Stimulated activated CD8-positive, alpha-beta memory T cell treated with anti-CD3 and anti-CD28 coated beads, Interleukin-2, amount 100 ng/mL, for 48 hours (primary cell): Measurements from ENCODE around the gene NINJ2.
A peak's percentile ranks its signal among the peaks of the same experiment; 100 is the strongest.

ENCODE experiments used
- DNase-seq, 2 donors: peaks; one replicate each; pipeline ENCODE4 v3.0.0-alpha.2; 2020; ENCODE audit warnings: low read depth in 2 of 2

The NINJ2 gene

DNA sequence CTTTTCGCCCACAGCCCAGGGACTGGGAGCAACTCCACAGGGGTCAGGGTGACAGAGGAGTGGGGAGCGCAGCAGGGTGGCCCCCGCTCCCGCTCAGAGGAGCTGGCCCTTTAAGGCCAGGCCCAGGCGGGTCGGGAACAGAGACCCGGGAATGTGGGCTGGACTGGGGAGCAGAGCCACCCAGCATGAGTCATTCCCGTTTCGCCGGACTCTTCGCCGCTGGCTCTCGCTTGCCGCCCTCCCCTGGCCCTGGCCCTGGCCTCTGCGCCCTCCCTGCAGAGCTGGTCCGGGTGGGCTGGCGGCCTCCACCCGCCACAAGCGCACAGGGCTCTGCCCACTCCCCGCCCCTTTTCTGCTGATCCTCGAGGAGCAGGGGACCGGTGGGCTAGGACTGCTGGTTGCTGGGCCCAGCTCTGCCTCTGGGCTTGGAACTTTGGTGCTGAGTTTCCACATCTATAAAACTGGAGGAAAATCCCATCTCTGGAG is 92.8 kb downstream of the NINJ2 start:
- no peak for DNase-seq

DNA sequence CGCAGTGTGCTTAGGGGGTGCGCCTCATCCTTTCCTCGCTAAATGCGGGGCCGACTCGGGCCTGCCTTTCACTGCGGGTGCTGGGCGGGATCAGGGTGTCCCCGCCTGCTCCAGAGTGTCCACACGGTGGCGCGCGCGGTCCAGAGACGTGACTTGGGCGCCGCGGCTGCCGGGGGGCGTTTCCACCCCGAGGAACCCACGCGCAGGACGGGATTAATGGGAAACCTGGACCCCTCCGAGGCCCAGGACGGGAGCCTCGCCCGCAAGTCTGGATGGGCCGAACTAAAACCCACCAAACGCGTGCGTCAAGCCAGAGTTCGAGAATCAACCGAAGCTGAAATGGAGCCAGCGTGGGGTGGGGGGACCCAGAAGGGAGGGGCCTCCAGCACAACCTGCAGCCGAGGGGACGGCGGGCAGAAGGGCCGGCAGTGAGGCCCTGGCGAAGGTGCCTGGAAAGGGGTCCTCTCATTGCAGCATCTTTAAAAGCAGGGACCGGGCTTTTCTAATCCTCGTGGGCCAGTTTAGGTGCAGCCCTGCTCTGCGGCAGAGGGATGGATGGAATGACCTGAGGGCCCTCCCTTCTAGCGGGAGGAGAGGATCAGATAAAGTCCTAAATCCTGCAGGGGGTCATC is 93.3 kb downstream of the NINJ2 start:
- peak; percentile 82 to 83 for DNase-seq

DNA sequence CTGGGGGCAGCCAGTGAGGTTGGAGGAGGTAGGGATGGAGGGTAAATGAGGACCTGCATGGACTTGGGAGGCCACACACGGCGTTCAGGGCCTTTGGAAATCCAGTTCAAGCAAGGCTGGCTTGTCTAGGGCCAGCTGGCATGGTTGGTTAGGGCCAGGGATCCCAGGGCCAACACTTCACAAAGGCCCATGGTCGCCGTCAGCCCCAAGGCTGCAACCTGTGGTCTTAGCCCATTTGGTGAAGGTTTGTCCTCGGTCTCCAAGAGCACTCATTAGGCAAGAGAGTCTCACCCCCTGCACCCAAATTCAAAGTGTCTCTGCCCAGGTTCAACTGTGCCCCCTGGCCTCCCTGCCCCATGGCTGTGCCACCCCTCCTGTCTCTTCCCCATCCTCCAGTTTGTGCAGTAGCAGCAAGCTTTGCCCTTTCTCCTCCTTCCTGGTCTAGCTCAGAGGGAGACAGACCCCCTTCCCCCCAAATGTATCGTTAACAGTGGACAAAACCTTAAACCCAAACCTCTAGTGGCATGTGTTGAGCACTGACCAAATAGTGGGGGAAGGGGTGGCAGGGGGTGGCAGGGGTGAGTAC is 94.1 kb downstream of the NINJ2 start:
- no peak for DNase-seq

- DNase-seq = no peak
Measured at GRCh38 chr12:568486-568885, 94.8 kb downstream of the NINJ2 start.

- no peak for DNase-seq
Measured at GRCh38 chr12:565589-566105, 97.6 kb downstream of the NINJ2 start.

GRCh38 chr12:565161-565560 is 98.1 kb downstream of the NINJ2 start:
- no peak for DNase-seq

GRCh38 chr12:563787-564298 is 99.4 kb downstream of the NINJ2 start:
- DNase-seq = no peak

DNA sequence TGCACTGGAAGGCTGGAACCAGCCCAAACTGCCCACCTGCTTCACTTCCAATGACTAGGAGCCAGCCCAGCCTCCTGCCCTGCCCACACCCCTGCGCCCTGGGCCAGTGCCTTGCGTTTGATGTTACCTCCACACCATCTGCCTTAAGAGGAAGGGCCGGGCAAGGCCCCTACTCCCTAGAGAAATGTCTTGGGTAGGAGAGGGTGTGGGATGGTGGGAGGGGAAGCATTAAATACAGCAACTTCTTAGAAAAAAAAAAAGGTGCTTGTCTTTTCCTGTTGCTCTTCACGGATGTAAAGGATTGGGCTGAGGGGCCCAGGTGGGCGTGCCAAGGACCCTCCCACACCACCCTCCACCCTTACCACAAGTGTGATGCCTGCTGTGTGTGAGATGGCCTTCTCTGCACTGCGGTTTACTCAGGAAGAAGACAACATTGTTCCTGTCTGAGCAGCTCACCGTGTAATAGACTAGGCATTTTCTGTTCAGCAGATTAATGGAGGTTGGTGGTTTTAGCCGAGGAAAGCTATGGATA is 99.9 kb downstream of the NINJ2 start:
- DNase-seq = no peak

GRCh38 chr12:562634-563033 is 100.6 kb downstream of the NINJ2 start:
- DNase-seq = no peak

GRCh38 chr12:561908-562593 is 101.2 kb downstream of the NINJ2 start:
- DNase-seq = no peak

DNA sequence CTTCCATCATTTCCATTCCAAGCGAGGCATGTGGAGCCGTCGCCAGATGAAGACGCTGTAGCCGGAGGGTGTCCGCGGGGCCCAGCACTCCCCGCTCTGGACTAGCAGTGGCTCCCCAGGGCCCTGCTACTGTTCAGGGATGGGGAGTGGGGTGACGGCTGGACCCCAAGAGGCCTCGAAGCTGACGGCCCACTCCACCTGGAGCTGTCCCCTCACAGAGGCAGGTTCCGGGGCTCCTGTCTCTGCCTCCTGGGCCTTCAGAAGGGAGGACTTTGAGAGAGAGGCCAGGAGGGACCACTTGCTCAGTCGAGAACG is 101.9 kb downstream of the NINJ2 start:
- DNase-seq = no peak

GRCh38 chr12:560691-561390 is 102.4 kb downstream of the NINJ2 start:
- DNase-seq = no peak

- DNase-seq = no peak
Measured at GRCh38 chr12:559906-560455, 103.3 kb downstream of the NINJ2 start.

GRCh38 chr12:559208-559905 is 103.9 kb downstream of the NINJ2 start:
- no peak for DNase-seq

DNA sequence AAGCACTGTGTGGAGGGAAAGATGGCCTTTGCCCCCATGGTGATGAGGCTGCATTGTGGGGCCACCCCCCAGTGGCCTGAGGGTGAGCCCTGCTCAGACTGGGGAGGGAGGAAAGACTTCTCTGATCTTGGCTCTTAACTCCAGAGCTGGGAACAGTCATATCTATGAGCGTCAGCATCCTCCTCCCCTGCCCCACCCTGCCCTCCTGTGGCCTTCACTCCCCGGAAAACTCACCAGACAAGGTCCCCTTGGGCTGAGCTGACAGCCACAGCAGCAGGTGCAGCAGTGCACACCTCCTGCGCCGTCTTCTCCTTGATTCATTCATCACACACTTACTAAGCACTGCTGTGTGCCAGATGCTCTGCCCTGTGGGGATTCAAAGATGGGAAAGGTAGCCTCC is 104.7 kb downstream of the NINJ2 start:
- DNase-seq = no peak

- DNase-seq = no peak
Measured at GRCh38 chr12:556498-556897, 106.7 kb downstream of the NINJ2 start.

- DNase-seq = no peak
Measured at GRCh38 chr12:554001-554285, 109.3 kb downstream of the NINJ2 start.

- DNase-seq = peak in 1 of 2 donors; percentile 23
Measured at GRCh38 chr12:553216-554000, 109.8 kb downstream of the NINJ2 start.

- no peak for DNase-seq
Measured at GRCh38 chr12:552466-552865, 110.8 kb downstream of the NINJ2 start.

DNA sequence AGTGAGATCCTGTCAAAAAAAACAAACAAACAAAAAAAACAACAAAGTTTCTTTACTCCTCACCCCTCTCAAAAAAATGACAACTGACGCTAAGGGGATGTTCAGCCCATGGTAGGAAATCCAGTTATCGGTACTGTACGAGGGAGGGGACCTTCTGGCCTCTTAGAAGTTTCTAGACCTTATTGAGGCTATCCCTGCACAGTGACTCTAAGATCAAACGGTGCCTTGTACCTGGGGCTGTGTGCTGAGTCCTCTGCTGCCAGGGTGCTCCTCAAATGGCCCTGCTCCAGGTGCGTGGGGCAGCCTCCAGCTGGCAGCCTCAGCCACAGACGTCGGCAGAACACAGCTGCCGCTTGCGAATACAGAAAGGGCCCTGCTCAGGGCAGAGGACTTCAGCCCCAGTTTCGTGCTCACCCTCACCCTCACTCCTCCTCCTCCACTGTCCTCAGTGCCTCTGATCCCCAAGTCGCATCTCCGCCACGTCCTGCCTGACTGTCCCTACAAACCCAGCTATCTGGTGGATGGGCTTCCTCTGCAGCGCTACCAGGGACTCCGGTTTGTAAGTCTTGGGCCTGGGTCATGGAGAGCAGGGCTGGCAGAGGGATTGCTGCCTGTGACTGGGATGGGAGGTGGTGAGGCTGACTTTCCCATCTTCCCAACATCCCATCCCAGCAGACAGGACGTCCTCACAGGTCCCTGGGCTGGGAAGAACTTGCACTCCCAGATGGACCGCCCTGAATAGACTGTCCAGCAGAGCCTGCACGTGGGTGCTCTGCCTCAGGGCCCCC is 112.6 kb downstream of the NINJ2 start:
- DNase-seq = no peak
